HepG2 (cell line): ENCODE measurements around the gene PAK6.

ENCODE experiments used
- CEBPB ChIP-seq: IDR thresholded peaks from 2 replicates; pipeline ENCODE4 v1.6.1; 2011; ENCODE audit warnings: low read depth, low read length, improper control_type of control experiment, borderline replicate concordance
- RFX5 ChIP-seq: IDR thresholded peaks from 2 replicates; pipeline ENCODE4 v1.6.1; 2011; ENCODE audit warnings: low read depth, low read length, improper control_type of control experiment
- SMYD3 ChIP-seq: sonication (generic); formaldehyde crosslinking; IDR thresholded peaks from 2 replicates; pipeline ENCODE4 v1.8.1; 2023; ENCODE audit warnings: mild to moderate bottlenecking, missing genetic modification reagents
- TF ChIP-seq, protein P1 (sequence below): sonication (generic); formaldehyde crosslinking; IDR thresholded peaks from 2 replicates; pipeline ENCODE4 v1.8.0; 2022; ENCODE audit warnings: missing genetic modification reagents, mild to moderate bottlenecking, borderline replicate concordance
- TF ChIP-seq, protein P2 (sequence below): sonication (generic); formaldehyde crosslinking; IDR thresholded peaks from 2 replicates; pipeline ENCODE4 v1.4.0; 2020; ENCODE audit warnings: missing genetic modification reagents

DNA sequence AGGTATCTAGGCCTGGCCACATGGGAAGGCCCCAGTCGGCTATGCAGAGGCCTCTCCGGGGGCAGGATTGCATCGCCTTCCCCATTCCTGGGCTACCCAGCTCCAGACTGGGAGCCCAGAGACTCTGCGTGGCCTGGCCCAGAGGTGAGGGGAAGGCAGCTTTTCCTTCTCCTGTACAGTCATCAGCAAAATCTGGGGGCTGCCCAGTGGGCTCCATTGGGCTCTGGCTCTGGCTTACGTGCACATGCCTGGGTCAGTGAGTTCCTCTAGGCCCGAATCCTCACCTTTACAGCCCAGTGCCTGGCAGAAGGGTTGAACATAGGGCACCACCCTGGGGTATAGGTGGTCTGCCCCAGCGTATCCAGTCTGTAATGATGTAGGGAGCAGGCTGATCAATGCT lies 47.9 kb downstream of the PAK6 start:
- TF ChIP-seq SMYD3 (CRISPR knock-in tag) (no peak), CEBPB (no peak), RFX5 (no peak)
- TF ChIP-seq, protein P1, sequence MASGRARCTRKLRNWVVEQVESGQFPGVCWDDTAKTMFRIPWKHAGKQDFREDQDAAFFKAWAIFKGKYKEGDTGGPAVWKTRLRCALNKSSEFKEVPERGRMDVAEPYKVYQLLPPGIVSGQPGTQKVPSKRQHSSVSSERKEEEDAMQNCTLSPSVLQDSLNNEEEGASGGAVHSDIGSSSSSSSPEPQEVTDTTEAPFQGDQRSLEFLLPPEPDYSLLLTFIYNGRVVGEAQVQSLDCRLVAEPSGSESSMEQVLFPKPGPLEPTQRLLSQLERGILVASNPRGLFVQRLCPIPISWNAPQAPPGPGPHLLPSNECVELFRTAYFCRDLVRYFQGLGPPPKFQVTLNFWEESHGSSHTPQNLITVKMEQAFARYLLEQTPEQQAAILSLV (CRISPR knock-in tag) = no peak
- TF ChIP-seq, protein P2, sequence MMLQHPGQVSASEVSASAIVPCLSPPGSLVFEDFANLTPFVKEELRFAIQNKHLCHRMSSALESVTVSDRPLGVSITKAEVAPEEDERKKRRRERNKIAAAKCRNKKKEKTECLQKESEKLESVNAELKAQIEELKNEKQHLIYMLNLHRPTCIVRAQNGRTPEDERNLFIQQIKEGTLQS (CRISPR knock-in tag) = no peak
